ENCODE data around the gene GPR137.

GPR137 gene

GRCh38 chr11:64275841-64276240 lies 9.8 kb upstream of the GPR137 start:
- TF ChIP-seq FOXP2 (optimal IDR thresholded peaks at IDR 0.05; ENCODE audit: borderline replicate concordance, extremely low read depth, extremely low read length, insufficient read depth) (no peak), TAF1 (IDR thresholded peaks at IDR 0.05; ENCODE audit: borderline replicate concordance, insufficient read depth, low read length) (no peak), POLR2AphosphoS5 (IDR thresholded peaks at IDR 0.05; ENCODE audit: low read depth, low read length) (no peak), SIN3A (IDR thresholded peaks at IDR 0.05; ENCODE audit: borderline replicate concordance, insufficient read depth, low read length) (no peak)
- TF ChIP-seq, protein P1, sequence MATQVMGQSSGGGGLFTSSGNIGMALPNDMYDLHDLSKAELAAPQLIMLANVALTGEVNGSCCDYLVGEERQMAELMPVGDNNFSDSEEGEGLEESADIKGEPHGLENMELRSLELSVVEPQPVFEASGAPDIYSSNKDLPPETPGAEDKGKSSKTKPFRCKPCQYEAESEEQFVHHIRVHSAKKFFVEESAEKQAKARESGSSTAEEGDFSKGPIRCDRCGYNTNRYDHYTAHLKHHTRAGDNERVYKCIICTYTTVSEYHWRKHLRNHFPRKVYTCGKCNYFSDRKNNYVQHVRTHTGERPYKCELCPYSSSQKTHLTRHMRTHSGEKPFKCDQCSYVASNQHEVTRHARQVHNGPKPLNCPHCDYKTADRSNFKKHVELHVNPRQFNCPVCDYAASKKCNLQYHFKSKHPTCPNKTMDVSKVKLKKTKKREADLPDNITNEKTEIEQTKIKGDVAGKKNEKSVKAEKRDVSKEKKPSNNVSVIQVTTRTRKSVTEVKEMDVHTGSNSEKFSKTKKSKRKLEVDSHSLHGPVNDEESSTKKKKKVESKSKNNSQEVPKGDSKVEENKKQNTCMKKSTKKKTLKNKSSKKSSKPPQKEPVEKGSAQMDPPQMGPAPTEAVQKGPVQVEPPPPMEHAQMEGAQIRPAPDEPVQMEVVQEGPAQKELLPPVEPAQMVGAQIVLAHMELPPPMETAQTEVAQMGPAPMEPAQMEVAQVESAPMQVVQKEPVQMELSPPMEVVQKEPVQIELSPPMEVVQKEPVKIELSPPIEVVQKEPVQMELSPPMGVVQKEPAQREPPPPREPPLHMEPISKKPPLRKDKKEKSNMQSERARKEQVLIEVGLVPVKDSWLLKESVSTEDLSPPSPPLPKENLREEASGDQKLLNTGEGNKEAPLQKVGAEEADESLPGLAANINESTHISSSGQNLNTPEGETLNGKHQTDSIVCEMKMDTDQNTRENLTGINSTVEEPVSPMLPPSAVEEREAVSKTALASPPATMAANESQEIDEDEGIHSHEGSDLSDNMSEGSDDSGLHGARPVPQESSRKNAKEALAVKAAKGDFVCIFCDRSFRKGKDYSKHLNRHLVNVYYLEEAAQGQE (IDR thresholded peaks at IDR 0.05; ENCODE audit: insufficient read depth in 1 of 2, low read depth in 2 of 2, low read length in 2 of 2), result no peak

DNA sequence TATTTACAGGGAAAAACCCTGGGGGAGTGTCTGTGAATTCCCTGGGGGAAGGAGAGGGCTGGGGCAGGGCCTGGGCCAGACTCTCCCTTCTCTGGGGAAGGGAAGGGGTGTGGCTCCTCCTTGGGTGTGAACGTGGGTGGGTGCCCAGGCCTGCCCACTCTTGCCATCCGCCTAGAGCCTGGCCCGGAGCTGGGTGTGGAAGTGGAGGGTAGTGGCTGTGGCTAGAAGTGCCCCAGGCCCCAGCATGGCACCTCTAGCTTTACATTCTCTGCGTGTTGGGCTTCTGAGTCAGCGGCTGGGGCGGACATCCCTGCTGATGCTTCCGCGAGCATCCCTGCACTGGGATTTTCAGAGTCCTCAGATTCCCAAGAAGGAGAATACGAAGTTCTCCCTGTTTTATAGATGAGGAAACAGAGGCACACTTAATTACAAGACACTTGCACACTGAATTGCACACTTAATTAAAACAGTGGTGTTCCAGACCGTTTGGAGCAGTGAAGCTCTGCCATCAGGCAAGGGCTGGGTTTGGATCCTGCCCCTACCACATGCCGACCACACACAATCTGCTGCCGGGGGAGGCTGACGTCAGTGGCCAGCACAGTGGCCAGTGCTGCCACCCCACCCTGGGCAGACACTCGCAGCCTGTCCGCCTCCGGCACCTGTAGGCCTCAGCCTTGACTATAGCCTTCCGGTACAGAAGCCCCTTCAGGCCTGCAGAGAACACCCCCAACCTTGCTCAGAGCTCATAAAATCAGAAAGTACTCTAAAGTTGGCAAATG lies 8.8 kb upstream of the GPR137 start:
- TF ChIP-seq TAF1 (IDR thresholded peaks at IDR 0.05; ENCODE audit: borderline replicate concordance, insufficient read depth, low read length) (no peak), SIN3A (IDR thresholded peaks at IDR 0.05; ENCODE audit: borderline replicate concordance, insufficient read depth, low read length) (no peak), POLR2AphosphoS5 (IDR thresholded peaks at IDR 0.05; ENCODE audit: low read depth, low read length) (no peak), FOXP2 (optimal IDR thresholded peaks at IDR 0.05; ENCODE audit: borderline replicate concordance, extremely low read depth, extremely low read length, insufficient read depth) (no peak)
- TF ChIP-seq, protein P1 (IDR thresholded peaks at IDR 0.05; ENCODE audit: insufficient read depth in 1 of 2, low read depth in 2 of 2, low read length in 2 of 2), result no peak

DNA sequence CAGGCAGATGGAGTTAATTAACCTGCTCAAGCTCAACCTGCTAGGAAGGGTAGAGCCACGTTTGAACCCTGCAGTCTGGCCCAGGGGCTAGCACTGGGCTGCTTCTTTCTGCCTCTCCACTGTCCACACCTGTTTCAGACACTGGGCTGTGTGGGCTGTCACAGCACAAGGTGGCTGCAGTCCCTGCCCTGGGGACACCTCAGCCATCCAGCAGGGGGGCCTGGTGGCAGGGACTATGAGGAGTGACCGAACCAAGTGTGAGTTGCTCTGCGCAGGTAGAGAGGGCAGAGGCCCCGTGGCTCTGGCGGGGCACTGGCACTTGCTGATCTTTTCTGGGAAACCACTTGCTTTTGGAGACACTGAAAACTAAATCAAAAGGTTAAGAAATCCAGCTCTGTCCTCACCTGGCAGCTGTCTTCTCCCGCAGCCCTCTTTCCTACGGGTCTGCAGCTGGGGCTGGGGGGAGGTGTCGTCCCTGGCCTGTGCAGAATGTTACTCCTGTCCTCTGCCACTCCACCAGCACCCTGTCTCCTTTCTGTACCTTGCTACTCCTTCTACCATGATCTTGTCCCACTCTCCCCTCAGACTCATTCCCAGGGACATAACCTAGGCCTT lies 7.0 kb upstream of the GPR137 start:
- TF ChIP-seq, protein P1 (IDR thresholded peaks at IDR 0.05; ENCODE audit: insufficient read depth in 1 of 2, low read depth in 2 of 2, low read length in 2 of 2), result no peak
- TF ChIP-seq FOXP2 (optimal IDR thresholded peaks at IDR 0.05; ENCODE audit: borderline replicate concordance, extremely low read depth, extremely low read length, insufficient read depth), result no peak
- TF ChIP-seq SIN3A (IDR thresholded peaks at IDR 0.05; ENCODE audit: borderline replicate concordance, insufficient read depth, low read length), result no peak
- no peak for TF ChIP-seq POLR2AphosphoS5 (IDR thresholded peaks at IDR 0.05; ENCODE audit: low read depth, low read length)
- TF ChIP-seq TAF1 (IDR thresholded peaks at IDR 0.05; ENCODE audit: borderline replicate concordance, insufficient read depth, low read length), result no peak

GRCh38 chr11:64281957-64282770 lies 3.5 kb upstream of the GPR137 start:
- TF ChIP-seq FOXP2 (optimal IDR thresholded peaks at IDR 0.05; ENCODE audit: borderline replicate concordance, extremely low read depth, extremely low read length, insufficient read depth), result no peak
- TF ChIP-seq POLR2AphosphoS5 (IDR thresholded peaks at IDR 0.05; ENCODE audit: low read depth, low read length), result no peak
- TF ChIP-seq, protein P1 (IDR thresholded peaks at IDR 0.05; ENCODE audit: insufficient read depth in 1 of 2, low read depth in 2 of 2, low read length in 2 of 2), result no peak
- TF ChIP-seq TAF1 (IDR thresholded peaks at IDR 0.05; ENCODE audit: borderline replicate concordance, insufficient read depth, low read length), result no peak
- no peak for TF ChIP-seq SIN3A (IDR thresholded peaks at IDR 0.05; ENCODE audit: borderline replicate concordance, insufficient read depth, low read length)
